HG02840 (cell line): ENCODE measurements around the gene SH3TC2.

Experiments
- ATAC-seq: cut with Tn5 transposase; IDR thresholded peaks from one replicate; pipeline ENCODE4 v1.9.1; 2021; ENCODE audit warnings: mild to moderate bottlenecking, moderate library complexity, moderate number of reproducible peaks; ENCODE audit not compliant: unreplicated experiment, low FRiP score

SH3TC2 gene

GRCh38 chr5:149035372-149035790, 27.5 kb downstream of the SH3TC2 start:
- no peak for ATAC-seq

GRCh38 chr5:149030838-149031397, 31.9 kb downstream of the SH3TC2 start:
- ATAC-seq: no peak

DNA sequence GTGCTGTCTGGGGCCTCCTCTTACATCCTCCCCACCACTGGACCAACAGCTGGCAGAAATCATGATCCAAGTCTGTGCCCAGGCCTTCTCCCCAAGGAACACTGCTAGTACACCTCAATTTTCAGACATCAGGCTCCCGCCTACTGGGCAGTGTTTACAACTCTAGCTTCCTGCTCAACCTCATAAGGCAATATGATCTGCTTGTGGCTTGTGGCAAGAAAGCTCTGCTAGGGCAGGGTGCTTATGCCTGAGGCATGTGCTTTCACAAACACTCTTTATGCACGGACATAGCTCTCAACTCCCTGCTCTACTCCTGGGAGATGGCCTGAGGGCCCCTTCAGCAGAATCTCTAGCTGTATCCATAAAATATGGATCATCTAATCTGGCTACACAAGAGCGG, 32.5 kb downstream of the SH3TC2 start:
- ATAC-seq: no peak

GRCh38 chr5:149028984-149029383, 33.9 kb downstream of the SH3TC2 start:
- no peak for ATAC-seq

- no peak for ATAC-seq
Observed at GRCh38 chr5:149028161-149028560, 34.7 kb downstream of the SH3TC2 start.

GRCh38 chr5:149027636-149028035, 35.2 kb downstream of the SH3TC2 start:
- no peak for ATAC-seq

DNA sequence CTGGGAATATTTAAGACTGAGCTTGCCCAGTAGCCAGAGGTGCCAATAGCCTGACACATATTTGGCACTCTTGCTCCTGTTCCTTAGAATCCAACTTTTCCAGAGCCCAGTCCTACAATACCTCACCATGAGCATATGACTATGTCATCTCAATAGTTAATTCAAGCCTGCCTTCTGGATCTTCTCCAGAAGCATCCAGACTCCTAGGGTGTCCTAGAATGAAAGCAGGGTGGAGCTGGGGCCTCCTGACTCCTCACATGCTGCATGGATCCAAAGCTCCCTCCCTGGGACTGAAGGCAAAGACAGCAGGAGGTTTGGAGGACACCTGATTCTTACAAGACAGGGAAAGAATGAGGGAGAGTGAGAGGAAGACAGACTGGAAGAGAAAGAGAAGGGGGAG, 37.9 kb downstream of the SH3TC2 start:
- no peak for ATAC-seq

DNA sequence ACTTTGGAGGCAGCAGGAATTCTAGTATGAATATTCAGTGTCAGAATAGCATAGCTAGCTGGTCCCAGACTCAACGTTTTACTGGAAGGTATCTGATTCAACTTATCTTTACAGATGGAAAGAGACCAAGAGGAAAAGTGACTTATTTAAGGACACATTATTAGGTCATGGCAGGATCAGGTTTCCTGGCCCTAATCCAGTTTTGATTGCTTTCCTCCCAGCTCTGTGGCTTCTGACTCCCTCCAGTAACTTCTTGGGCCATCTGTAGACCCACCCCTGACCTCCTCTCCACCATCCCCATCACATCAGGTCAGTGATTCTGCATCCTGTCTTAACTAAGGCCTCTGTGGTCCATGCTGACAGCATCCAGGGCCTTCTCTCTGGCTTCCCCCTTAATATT, 38.4 kb downstream of the SH3TC2 start:
- ATAC-seq: no peak

DNA sequence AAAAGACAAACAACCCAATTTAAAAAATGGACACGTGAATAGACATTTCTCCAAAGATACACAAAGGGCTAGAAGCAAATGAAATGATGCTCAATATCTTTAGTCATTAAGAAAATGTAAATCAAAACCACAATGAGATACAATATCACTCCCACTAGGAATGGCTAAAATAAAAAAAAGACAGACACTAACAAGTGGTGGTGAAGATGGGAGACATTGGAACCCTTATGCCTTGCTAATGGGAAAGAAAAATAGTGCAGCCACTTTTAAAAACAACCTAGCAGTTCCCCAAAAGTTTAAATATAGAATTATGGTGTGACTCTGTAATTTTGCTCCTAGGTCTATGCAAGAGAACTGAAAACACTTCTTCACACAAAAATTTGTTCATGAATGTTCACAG, 40.7 kb downstream of the SH3TC2 start:
- no peak for ATAC-seq

GRCh38 chr5:149019679-149020078, 43.2 kb downstream of the SH3TC2 start:
- no peak for ATAC-seq

DNA sequence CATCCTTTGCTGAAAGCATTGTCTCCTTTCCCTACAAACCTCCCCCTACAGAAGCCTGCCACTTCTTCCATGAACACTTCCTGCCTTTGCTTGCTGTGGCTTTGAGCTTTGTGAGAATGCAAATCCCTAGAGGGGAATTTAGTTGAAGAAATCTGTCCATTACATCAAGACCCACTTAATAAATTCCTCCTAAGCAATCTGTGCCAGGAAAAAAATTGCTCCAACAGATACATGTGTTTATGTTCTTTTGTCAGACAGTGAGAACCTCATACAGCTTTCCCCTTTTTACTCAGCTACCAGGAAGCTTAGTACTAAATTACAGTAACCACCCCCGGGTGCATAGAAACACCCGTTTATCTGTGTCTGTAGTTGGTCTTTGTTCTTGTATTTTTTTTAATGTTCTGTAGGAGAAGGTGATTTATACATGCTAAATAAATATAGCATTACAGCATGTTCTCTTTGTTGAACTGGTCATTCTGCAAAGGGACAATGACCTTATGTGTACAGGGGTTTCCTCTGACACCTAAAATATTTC, 43.9 kb downstream of the SH3TC2 start:
- no peak for ATAC-seq

DNA sequence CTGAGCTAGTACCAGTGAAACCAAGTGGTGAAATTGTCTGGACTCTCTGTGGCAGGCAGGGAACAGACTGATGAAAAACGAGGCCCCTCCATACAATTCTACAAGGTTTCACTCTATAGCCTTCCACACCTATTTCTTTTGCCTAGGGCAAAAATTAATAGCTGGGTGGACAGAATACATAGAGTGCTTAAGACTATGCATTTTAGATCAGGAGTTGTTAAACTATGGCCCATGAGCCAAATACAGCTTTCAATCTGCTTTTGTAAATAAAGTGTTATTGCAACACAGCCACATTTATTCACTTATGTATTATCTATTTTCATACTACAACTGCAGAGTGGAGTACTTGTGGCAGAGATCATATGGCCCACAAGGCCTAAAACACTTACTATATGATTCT, 45.2 kb downstream of the SH3TC2 start:
- ATAC-seq: no peak

- ATAC-seq: no peak
Observed at GRCh38 chr5:149015561-149015960, 47.3 kb downstream of the SH3TC2 start.

GRCh38 chr5:149015126-149015525, 47.7 kb downstream of the SH3TC2 start:
- ATAC-seq: no peak

DNA sequence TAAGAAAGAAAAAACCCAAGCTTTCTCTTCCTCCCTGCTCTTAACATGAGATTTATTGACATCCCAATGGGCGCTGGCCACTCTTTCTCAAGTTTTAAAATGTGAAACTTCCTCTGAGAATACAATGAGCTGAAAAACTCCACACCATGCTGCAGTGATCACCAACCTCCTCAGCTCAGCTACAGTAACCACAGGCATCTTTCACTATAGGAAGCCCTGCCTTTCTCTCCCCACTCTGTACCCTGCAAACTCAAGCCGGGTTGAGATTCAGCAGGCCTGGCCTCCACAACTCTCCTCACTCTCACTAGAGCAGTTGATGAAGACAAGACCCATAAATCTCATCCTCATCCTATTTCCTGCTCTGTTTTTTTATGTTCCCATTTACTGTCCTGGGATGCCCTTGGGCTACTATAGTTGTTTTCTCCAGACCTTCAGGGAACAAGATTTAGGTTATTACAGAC, 48.3 kb downstream of the SH3TC2 start:
- ATAC-seq: no peak

- no peak for ATAC-seq
Observed at GRCh38 chr5:149013796-149014195, 49.1 kb downstream of the SH3TC2 start.

- no peak for ATAC-seq
Observed at GRCh38 chr5:149012350-149012749, 50.5 kb downstream of the SH3TC2 start.

DNA sequence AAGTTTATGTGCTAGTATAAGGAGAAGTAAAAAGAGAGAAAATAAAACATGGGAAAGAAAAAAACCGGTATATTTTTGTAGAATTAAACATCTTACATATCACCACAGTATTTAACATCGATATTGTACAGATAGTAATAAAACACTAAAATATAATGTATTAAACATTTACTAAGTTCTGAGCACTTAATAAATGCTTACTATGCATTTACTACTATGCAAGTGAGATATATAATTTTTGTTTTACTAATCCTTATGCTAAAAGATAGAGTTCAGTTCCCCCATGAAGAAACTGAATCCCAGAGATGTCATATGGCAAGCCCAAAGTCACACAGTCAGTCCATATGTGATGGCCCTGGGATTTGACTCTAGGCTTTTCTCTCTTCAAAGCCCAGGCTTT, 51.1 kb downstream of the SH3TC2 start:
- no peak for ATAC-seq

- no peak for ATAC-seq
Observed at GRCh38 chr5:149011084-149011483, 51.8 kb downstream of the SH3TC2 start.

DNA sequence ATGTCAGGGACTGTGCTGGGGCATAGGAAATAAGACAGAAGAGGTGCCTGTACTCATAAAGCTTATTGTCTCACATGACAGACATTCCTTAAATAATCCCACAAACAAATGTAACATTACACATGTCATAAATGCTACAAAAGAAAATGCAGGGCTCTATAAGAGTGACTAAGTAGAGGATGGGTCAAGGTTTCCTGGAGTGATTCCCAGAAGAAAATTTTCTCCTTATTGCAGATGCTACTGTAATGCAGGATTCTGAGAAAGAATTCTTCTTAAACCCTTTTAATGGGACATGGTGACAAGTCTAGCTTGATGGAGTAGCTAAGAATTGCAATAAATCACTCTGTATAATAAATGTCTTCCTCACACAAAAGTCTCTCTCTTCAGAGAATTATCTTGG, 55.7 kb downstream of the SH3TC2 start:
- no peak for ATAC-seq

DNA sequence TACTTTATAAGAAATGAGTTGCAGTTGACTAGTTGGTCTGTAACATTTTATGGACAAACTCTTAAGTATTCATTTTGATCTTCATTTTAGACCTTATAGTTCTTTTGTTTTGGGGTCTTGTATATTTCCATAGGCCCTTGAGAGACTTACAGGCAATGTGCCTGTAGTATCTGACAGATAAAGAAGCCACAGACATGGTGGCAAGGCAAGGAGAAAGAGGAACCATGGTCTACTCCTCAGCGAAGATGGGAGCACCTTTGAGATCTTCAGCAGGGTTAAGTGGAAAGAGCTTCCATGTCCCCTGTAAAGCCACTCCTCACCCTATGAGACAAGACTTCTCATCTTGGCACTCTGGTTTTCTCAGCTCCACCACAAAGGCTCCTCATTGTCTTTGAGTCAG, 56.4 kb downstream of the SH3TC2 start:
- ATAC-seq: no peak

GRCh38 chr5:149005077-149005892, 57.6 kb downstream of the SH3TC2 start:
- no peak for ATAC-seq
